OCI-LY7 (cell line): ENCODE results near the gene KCNMB2. TPM values are rescaled to one million over a fixed set of nuclear protein-coding genes. Genes with fewer than 3 reads are reported as not detected.

Source experiments
- BruUV-seq: library from RNA; stranded (reverse); fragments of 400-500 nt; replicated peaks from 2 replicates; lab custom pipeline; 2021; lab: Mats Ljungman, UMichigan
- CTCF ChIA-PET: fragments of 300-600 bp; sonication (Branson Sonifier 250); formaldehyde crosslinking; loops from one replicate; lab custom pipeline; 2022; ENCODE audit warnings: antibody characterized with exemption; ENCODE audit not compliant: unreplicated experiment; lab: Charles Lee
- POLR2A ChIA-PET: fragments of 300-600 bp; sonication (Branson Sonifier 250); formaldehyde crosslinking; loops from one replicate; lab custom pipeline; 2022; ENCODE audit warnings: antibody characterized with exemption; lab: Charles Lee
- DNase-seq: peaks from one replicate; pipeline ENCODE4 v3.0.0-alpha.2; 2015; ENCODE audit warnings: low spot score
- H2AFZ ChIP-seq: fragments of 200-600 bp; sonication (generic), shearing (Covaris generic); 2 replicates; pipeline ENCODE4 v1.6.1; 2014; ENCODE audit warnings: mild to moderate bottlenecking, antibody characterized with exemption, low read length, moderate library complexity
- H3K27ac ChIP-seq: fragments of 200-600 bp; sonication (generic); 2 replicates; pipeline ENCODE4 v1.5.1; 2014; ENCODE audit warnings: mixed run types, low read depth, mild to moderate bottlenecking, moderate library complexity, low read length, inconsistent platforms; ENCODE audit not compliant: poor library complexity, severe bottlenecking
- H3K36me3 ChIP-seq: fragments of 200-600 bp; sonication (generic); 2 replicates; pipeline ENCODE4 v1.6.1; 2014; ENCODE audit warnings: mild to moderate bottlenecking, antibody characterized with exemption, low read length, moderate library complexity, mixed read lengths; ENCODE audit not compliant: insufficient read depth
- H3K4me1 ChIP-seq: fragments of 200-600 bp; sonication (generic); 2 replicates; pipeline ENCODE4 v1.5.1; 2014; ENCODE audit warnings: mild to moderate bottlenecking, low read length; ENCODE audit not compliant: insufficient read depth, poor library complexity, severe bottlenecking
- H3K4me2 ChIP-seq: fragments of 200-600 bp; sonication (generic); 2 replicates; pipeline ENCODE4 v1.6.1; 2014; ENCODE audit warnings: mild to moderate bottlenecking, low read length
- H3K4me3 ChIP-seq: fragments of 200-600 bp; sonication (generic); 2 replicates; pipeline ENCODE4 v1.5.1; 2014; ENCODE audit warnings: mild to moderate bottlenecking, low read depth, low read length; ENCODE audit not compliant: poor library complexity, severe bottlenecking
- H3K79me2 ChIP-seq: fragments of 200-600 bp; sonication (generic); 2 replicates; pipeline ENCODE4 v1.6.1; 2016; ENCODE audit warnings: low read depth, mild to moderate bottlenecking, low read length, moderate library complexity, mixed read lengths; ENCODE audit not compliant: insufficient read depth
- H3K9me2 ChIP-seq: fragments of 200-600 bp; sonication (generic); 2 replicates; pipeline ENCODE4 v1.6.1; 2016; ENCODE audit warnings: mild to moderate bottlenecking, low read length, mixed read lengths; ENCODE audit not compliant: insufficient read depth
- H3K9me3 ChIP-seq: fragments of 200-600 bp; sonication (generic); 2 replicates; pipeline ENCODE4 v1.6.1; 2014; ENCODE audit warnings: mild to moderate bottlenecking, mixed run types, low read length, mixed read lengths
- H4K20me1 ChIP-seq: fragments of 200-600 bp; sonication (generic); 2 replicates; pipeline ENCODE4 v1.6.1; 2014; ENCODE audit warnings: mild to moderate bottlenecking, antibody characterized with exemption, low read length, moderate library complexity, mixed read lengths; ENCODE audit not compliant: insufficient read depth
- EZH2phosphoT487 ChIP-seq: fragments of 200-600 bp; sonication (generic); IDR thresholded peaks from 2 replicates; pipeline ENCODE4 v1.6.1; 2018; ENCODE audit warnings: low read depth, borderline replicate concordance, mild to moderate bottlenecking, mixed run types, antibody characterized with exemption, low read length, moderate library complexity, mixed read lengths
- intact Hi-C: fragments of 100-400 bp; cut with micrococcal nuclease; formaldehyde crosslinking; loops from one replicate; pipeline ENCODE4 v1.10.0; 2022; ENCODE audit not compliant: unreplicated experiment
- total RNA-seq, 2 experiments: library from RNA; depleted of rRNA in 1 of 2; stranded (reverse); fragments of >200 nt in 1 of 2; shearing (Covaris generic) in 1 of 2; gene quantifications; 2 replicates each; pipeline ENCODE4 v1.2.3, GENCODE V29; 2014 to 2022
- TF ChIP-seq, protein P1 (sequence below): fragments of 200-600 bp; sonication (generic); conservative IDR thresholded peaks from 2 replicates; pipeline ENCODE4 v1.5.1; 2014; ENCODE audit warnings: mild to moderate bottlenecking, antibody characterized with exemption, low read length, moderate library complexity, mixed read lengths

The KCNMB2 gene
- total RNA-seq, 2 experiments from 2014 or later: not detected

DNA sequence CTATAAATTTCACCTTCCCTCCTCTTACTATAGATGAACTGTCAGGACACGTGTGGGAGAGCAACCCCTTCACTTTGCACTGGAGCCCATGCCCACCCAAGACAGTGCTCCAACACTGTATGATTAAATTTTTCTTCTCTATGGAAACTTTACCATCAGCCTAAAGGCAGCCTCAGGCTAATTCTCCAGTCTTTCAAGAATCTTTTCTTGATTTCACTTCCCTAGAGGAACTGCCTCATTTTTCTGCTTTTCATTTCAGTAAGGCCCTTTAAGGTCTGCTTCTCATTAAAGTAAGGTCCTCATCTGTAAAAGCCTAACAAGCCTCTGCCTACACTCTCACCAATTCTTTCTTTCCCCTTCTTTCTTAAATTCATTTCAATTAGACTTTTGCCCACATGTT lies 137.3 kb downstream of the KCNMB2 start:
- ChIA-PET CTCF (no interaction called here), POLR2A (no interaction called here)
- intact Hi-C loops: no loop called here
- Histone ChIP-seq H3K4me1 (no peaks in the 10 kb centered on the region), H3K9me2 (no peaks in the 10 kb centered on the region), H4K20me1 (no peaks in the 10 kb centered on the region), H3K79me2 (no peaks in the 10 kb centered on the region), H3K27ac (no peak overlapping the region), H3K9me3 (no peaks in the 10 kb centered on the region), H2AFZ (no peak overlapping the region), H3K4me2 (no peak overlapping the region), H3K36me3 (no peaks in the 10 kb centered on the region), H3K4me3 (no peak overlapping the region)
- no peak for TF ChIP-seq EZH2phosphoT487
- TF ChIP-seq, protein P1, sequence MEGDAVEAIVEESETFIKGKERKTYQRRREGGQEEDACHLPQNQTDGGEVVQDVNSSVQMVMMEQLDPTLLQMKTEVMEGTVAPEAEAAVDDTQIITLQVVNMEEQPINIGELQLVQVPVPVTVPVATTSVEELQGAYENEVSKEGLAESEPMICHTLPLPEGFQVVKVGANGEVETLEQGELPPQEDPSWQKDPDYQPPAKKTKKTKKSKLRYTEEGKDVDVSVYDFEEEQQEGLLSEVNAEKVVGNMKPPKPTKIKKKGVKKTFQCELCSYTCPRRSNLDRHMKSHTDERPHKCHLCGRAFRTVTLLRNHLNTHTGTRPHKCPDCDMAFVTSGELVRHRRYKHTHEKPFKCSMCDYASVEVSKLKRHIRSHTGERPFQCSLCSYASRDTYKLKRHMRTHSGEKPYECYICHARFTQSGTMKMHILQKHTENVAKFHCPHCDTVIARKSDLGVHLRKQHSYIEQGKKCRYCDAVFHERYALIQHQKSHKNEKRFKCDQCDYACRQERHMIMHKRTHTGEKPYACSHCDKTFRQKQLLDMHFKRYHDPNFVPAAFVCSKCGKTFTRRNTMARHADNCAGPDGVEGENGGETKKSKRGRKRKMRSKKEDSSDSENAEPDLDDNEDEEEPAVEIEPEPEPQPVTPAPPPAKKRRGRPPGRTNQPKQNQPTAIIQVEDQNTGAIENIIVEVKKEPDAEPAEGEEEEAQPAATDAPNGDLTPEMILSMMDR: no peak
- DNase-seq: no peak
- no TSS peak for BruUV-seq

DNA sequence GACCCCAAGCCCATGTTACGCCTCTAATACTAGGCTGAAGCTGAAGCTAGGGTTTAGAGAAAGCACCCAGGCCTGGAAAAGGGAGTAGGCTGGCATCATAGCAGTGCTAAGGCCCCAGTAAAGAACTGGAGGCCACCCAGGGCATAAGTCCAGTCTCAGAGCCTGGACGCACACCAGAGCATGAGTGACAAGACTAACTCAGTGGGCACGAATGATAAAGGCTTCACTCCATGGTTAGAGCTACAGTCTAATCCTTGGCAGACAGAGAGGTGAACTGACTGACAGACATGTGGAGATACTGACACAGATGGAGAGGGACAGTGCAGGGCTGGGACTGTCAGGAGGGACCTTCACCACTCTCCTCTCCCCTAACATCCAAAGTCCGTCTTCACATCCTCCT lies 139.8 kb downstream of the KCNMB2 start:
- Histone ChIP-seq H3K4me2 (no peak overlapping the region), H2AFZ (no peak overlapping the region), H3K9me2 (no peaks in the 10 kb centered on the region), H3K4me3 (no peak overlapping the region), H3K4me1 (no peaks in the 10 kb centered on the region), H4K20me1 (no peaks in the 10 kb centered on the region), H3K9me3 (no peaks in the 10 kb centered on the region), H3K36me3 (no peaks in the 10 kb centered on the region), H3K79me2 (no peaks in the 10 kb centered on the region), H3K27ac (no peak overlapping the region)
- CTCF ChIA-PET: no interaction called here
- intact Hi-C loops: no loop called here
- no peak for DNase-seq
- POLR2A ChIA-PET: no interaction called here
- TF ChIP-seq EZH2phosphoT487: no peak
- TF ChIP-seq, protein P1: no peak
- BruUV-seq: no TSS peak

DNA sequence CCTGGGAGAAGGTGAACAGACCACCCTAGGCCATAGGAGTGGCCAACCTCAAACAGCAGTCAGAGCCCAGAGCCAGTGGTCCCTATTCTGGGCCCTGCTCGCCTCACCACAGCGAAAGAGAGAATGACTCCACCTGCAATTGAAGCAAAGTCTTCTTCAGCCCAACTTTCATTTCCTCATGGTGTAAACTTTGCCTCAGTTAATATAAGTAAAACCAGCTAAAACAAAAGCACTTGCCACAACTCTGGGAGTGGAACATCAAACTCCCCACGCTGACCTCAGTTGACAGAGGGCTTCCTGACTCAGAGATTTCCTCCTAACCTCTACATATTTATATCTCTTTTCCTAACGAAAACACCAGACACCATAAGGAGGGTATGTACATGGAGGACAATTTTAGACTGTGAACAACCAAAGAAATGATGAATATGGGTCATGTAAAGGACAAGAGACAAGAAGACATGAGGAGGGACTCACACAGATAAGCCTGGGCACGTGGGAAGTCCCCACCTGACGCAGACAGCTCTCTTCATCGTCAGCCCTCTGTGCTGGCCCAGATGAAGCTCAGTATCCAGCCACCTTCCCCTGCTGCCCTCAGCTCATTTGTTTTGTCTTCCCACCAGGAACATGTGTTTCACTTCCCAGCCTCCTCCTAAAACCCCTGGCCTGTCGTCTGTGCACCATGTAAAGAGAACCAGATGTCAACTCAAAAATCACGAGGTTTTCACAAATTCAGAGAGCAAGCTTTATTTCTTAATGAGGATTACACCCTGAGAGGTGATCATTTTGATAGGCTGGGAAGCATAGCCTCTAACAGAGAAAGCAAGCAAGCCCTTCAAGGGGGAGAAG lies 140.9 kb downstream of the KCNMB2 start:
- intact Hi-C loops: no loop called here
- Histone ChIP-seq H3K4me2 (no peak overlapping the region), H4K20me1 (no peaks in the 10 kb centered on the region), H2AFZ (no peak overlapping the region), H3K27ac (no peak overlapping the region), H3K4me3 (no peak overlapping the region), H3K36me3 (no peaks in the 10 kb centered on the region), H3K9me2 (no peaks in the 10 kb centered on the region), H3K9me3 (no peaks in the 10 kb centered on the region), H3K4me1 (no peaks in the 10 kb centered on the region), H3K79me2 (no peaks in the 10 kb centered on the region)
- no peak for TF ChIP-seq EZH2phosphoT487
- TF ChIP-seq, protein P1: no peak
- no TSS peak for BruUV-seq
- POLR2A ChIA-PET: interaction anchor here (0.5 to 1.9 kb wide), 2 partner anchors 9 to 436 kb away, joined by 3 to 7 read pairs; no protein-coding TSS in a partner anchor
- no peak for DNase-seq
- CTCF ChIA-PET: interaction anchor here (0.5 kb wide), 1 partner anchor 977 kb away, joined by 3 read pairs; no protein-coding TSS in a partner anchor
